DMS79 (cell line): ENCODE results near the gene ZBTB46.

ENCODE experiments used
- DNase-seq: peaks from one replicate; lab custom pipeline; 2025; lab: John Stamatoyannopoulos, UW

The ZBTB46 gene

DNA sequence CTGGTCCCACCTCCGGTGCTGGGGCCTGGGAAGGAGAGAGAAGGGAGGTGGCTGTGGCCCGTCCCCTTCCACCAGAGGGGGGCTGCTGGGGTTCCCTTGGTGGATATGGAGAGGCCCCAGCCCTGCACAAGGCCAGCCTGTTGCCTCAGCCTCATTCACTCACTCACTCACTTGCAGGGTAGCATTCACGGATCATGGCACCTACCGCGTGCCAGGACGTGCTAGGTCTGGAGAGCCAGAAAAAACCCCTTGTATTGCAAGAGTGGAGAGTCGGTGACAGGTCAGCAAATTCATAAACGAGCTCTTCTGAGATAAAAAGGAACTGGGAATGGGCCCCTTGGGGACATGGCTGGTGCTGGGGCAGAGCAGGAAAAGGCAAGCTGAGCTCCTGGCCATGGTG lies 6.4 kb upstream of the ZBTB46 start:
- peak; percentile 68 for DNase-seq

GRCh38 chr20:63836458-63837344 lies 5.6 kb upstream of the ZBTB46 start:
- no peak for DNase-seq

GRCh38 chr20:63835021-63835858 lies 4.2 kb upstream of the ZBTB46 start:
- peak; percentile 94 for DNase-seq

DNA sequence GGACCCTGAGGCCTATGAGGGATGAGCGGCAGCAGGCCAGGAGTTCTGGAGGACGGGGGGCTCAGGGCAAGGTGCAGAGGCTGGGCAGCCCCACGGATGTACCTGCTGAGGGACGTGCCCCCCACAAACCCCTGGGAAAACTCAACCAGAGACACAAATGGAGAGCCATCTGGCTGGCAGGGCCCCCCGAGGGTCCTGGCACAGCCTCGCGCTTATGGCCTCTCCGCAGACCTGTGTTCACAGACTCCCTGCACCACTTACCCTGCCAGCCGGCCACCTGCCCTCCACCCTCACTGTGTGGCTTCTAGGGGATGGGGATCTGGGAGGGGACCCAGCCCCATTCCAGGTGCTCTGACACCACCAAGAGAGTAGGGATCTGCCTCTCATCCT lies 3.4 kb upstream of the ZBTB46 start:
- no peak for DNase-seq

DNA sequence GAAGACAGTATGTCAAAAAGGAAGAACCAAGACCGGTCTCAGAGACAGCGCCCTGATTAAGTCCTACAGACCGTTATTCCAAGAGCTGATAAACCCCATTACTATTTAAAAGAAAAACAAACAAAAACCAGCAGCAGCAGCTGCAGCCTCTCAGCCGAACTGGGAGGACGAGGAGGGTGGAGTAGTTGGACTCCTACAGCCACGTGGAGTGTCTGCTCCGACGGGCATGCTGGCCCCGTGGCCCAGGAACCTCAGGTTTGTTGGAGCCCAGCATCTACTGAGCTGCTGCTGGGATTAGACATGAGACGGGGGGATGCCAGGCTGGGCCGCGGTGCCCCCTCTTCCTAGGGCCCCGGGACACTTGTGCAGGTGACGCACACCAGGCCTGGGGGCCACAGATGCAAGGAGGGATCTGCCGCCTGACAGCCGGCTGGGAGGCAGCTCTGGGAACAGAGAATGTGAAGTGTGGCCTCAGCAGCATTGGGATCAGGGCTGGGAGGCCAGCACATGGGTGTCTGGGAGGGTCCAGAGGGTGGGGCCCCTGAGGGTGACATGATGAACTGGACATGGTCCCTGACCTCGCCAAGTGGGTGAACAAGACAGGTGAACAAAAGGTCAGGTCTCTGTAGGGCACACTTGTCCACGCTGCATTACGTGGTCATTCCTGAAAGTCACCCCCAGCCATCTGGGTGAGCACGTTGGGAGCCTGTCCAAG lies 2.9 kb upstream of the ZBTB46 start:
- DNase-seq, result no peak

DNA sequence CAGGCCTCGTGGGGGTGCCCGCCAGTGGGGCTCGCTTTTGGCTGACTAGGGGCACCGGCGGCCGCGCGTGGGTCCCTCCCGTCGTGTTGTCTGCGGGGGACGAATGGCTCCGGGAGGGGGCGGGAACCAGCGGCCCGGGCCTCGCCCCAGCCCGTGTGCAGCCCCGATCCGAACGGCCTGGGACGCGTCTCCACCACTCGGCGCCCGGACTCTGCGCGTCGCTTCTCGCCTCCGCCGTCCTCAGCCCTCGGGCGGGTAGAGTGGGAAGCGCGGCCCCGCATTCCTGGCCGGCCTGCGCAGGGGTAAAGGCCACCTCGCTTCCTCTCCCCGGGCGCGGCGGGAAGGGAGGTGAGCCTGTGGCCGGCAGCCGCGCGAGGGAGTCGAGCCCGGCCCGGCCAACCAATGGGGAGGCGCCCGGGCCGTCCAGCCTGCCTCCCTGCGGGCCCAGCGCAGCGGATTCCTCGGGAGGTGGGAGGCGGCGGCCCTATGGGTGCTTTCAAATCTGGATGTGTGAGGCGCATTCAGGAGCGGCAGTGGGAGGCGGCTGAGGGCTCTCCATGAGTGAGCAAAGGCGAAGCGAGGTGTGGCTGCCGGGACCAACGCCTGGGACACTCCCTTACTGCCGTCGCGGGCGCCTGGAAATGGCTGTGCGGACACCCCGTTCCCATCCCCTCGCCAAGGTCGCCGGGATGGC lies 1.1 kb upstream of the ZBTB46 start:
- DNase-seq, result no peak

- DNase-seq, result no peak
Measured at GRCh38 chr20:63831646-63831992, 555 bp upstream of the ZBTB46 start.

- no peak for DNase-seq
Measured at GRCh38 chr20:63829945-63830835, 874 bp downstream of the ZBTB46 start.

GRCh38 chr20:63829603-63829944 lies 1.5 kb downstream of the ZBTB46 start:
- DNase-seq, result no peak

DNA sequence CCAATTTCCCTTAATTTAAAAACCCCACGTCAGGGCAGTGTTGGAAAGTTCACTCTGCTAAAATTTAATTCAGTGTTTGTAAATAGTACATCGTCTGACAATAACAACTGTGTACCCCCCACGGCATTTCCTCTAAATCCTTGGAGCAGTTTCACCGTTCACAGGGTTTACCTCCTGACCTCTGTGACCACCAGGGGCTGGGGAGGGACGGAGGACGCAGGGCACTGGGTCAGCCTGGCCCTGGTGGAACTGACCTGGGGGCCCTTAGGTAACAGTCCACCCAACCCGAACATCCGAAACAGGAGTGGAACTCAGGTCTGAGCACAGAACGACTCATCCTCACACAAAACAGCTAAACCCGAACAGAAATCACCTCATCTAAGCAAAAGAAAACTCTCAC lies 2.1 kb downstream of the ZBTB46 start:
- no peak for DNase-seq

- DNase-seq, result no peak
Measured at GRCh38 chr20:63828545-63828944, 2.5 kb downstream of the ZBTB46 start.

- no peak for DNase-seq
Measured at GRCh38 chr20:63828124-63828523, 2.9 kb downstream of the ZBTB46 start.

DNA sequence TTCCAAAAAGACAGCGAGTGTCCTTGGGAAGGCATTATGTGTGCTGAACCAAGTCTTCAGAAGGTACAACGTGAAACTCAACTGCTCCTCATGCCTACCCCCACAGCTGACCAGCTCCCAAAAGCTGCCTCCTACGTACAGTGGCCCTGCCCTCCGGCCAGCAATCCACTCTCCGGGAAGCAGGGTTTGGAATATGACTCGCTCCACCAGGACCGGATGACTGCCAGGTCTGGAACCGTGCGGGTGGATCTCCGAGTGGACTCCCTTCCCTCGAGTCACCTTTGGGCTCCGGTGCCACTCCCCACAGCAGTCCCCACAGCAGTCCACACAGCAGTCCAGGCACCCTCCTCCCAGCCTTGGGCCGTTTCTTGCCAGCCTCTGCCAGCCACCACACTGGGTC lies 4.3 kb downstream of the ZBTB46 start:
- no peak for DNase-seq

- DNase-seq, result no peak
Measured at GRCh38 chr20:63825331-63826118, 5.5 kb downstream of the ZBTB46 start.

DNA sequence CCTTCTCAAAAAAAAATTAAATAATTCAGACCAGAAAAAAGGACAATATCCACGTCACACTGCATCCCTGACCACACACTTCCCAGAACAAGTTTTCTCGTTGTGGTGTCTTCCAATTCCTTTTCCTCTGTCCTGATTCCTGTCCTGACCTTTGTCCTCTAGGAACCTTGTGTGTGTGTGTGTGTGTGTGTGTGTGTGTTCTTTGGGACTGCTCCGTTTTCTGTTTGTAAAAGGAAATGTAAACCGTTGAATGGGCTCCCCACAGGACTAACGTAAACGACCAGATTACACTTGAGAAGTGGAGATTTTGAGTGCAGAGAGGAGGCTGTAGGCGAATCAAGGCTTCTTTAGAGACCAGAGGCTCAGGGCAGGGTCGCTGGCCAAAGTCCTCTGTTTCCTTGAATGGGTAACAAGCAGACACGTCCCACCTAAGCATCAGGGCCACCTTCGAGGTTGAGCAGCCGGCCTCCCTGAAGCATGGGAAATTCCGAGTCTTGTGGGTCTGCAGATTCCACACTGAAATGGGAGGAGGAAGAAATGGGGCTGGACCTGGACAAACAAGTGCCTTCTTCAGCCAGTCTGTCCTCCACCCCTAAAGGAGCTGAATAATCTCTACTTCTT lies 7.3 kb downstream of the ZBTB46 start:
- DNase-seq, result no peak

DNA sequence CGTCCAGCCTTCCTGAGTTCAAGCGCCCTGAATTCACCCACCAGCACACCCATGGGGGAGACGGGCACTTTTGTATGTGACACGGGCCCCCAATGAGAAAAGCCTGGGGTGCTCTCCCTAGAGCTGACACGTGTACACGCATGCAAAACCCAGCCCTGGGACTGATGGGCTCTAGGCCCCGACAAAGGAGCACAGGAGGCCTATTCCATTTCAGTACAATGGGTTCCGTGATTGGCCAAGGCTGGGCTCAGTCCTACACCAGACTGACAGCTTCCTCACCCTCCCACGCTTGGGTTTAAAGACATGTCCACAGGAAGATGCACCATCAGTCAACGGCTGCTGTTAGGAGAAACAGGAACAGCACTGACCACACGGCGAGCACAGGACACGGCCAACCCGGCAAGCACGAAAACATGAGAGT lies 8.8 kb downstream of the ZBTB46 start:
- no peak for DNase-seq

- DNase-seq, result no peak
Measured at GRCh38 chr20:63821811-63822210, 9.3 kb downstream of the ZBTB46 start.

GRCh38 chr20:63819224-63819921 lies 11.7 kb downstream of the ZBTB46 start:
- DNase-seq, result no peak

DNA sequence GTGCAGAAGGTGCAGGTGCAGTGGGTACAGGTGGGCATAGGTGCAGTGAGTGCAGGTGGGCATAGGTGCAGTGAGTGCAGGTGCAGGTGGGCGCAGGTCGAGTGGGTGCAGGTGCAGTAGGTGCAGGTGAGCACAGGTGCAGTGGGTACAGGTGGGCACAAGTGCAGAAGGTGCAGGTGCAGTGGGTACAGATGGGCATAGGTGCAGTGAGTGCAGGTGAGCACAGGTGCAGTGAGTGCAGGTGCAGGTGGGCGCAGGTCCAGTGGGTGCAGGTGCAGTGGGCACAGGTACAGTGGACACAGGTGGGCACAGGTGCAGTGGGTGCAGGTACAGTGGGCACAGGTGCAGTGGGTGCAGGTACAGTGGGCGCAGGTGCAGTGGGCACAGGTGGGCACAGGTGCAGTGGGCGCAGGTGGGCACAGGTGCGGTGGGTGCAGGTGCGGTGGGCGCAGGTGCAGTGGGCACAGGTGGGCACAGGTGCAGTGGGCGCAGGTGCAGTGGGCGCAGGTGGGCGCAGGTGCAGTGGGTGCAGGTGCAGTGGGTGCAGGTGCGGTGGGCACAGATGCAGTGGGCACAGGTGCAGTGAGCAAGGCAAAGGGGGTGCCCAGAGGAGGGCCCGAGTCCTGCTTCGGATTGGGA lies 15.3 kb downstream of the ZBTB46 start:
- DNase-seq, result no peak
